ENCODE results near the gene DTWD2. TPM values are rescaled to one million over a fixed set of nuclear protein-coding genes. Genes with fewer than 3 reads are reported as not detected.

The DTWD2 gene
- total and polyA plus RNA-seq, 2 experiments from 2014 or later: 4.1 to 15.4 TPM

GRCh38 chr5:118862596-118862995, 125.8 kb downstream of the DTWD2 start:
- Histone ChIP-seq H3K4me1 (ENCODE audit: insufficient read depth) (no peaks in the 10 kb centered on the region), H3K36me3 (ENCODE audit: insufficient read depth) (no peaks in the 10 kb centered on the region), H3K4me2 (no peak overlapping the region), H3K27me3 (ENCODE audit: insufficient read depth) (no peaks in the 10 kb centered on the region), H3K9me2 (ENCODE audit: insufficient read depth) (no peaks in the 10 kb centered on the region), H3K27ac (ENCODE audit: low read depth) (no peak overlapping the region), H2AFZ (no peak overlapping the region), H3F3A (replicated peaks; ENCODE audit: low read depth) (no peaks in the 10 kb centered on the region), H3K4me3 (no peak overlapping the region), H3K79me2 (replicated peaks; ENCODE audit: insufficient read depth) (no peaks in the 10 kb centered on the region), H4K20me1 (replicated peaks; ENCODE audit: insufficient read depth) (no peaks in the 10 kb centered on the region)
- no peaks in the 10 kb centered on the region for H3K36me3 Mint-ChIP-seq (ENCODE audit: low read depth)
- TF ChIP-seq EZH2phosphoT487 (IDR thresholded peaks at IDR 0.05; ENCODE audit: unreplicated experiment): no peak
- TF ChIP-seq EZH2 (IDR thresholded peaks at IDR 0.05; ENCODE audit: low read depth, unreplicated experiment): no peak
- no peak for TF ChIP-seq JUNB (IDR thresholded peaks at IDR 0.05; ENCODE audit: unreplicated experiment)
- no peak for TF ChIP-seq ETS1 (IDR thresholded peaks at IDR 0.05)
- TF ChIP-seq CREB1 (CRISPR knock-in tag; IDR thresholded peaks at IDR 0.05; ENCODE audit: low read depth): no peak
- TF ChIP-seq STAT1 (IDR thresholded peaks at IDR 0.05; ENCODE audit: unreplicated experiment): no peak
- TF ChIP-seq ZNF114 (CRISPR knock-in tag; IDR thresholded peaks at IDR 0.05): no peak
- TF ChIP-seq REST (IDR thresholded peaks at IDR 0.05; ENCODE audit: unreplicated experiment): no peak
- no peaks in the 10 kb centered on the region for H3K4me1 Mint-ChIP-seq
- H3K9me3 Mint-ChIP-seq: no peaks in the 10 kb centered on the region
- H3K27me3 Mint-ChIP-seq (ENCODE audit: insufficient read depth, low read depth, poor library complexity): no peaks in the 10 kb centered on the region
- H3K4me3 Mint-ChIP-seq: no peak overlapping the region
- DNase-seq (ENCODE audit: low spot score): no peak
- no peak overlapping the region for H3K27ac Mint-ChIP-seq
- no peak for ATAC-seq

- H2AFZ ChIP-seq: no peak overlapping the region
- TF ChIP-seq CREB1 (CRISPR knock-in tag; IDR thresholded peaks at IDR 0.05; ENCODE audit: low read depth): no peak
- no peak for TF ChIP-seq REST (IDR thresholded peaks at IDR 0.05; ENCODE audit: unreplicated experiment)
- no peak for TF ChIP-seq EZH2phosphoT487 (IDR thresholded peaks at IDR 0.05; ENCODE audit: unreplicated experiment)
Observed at GRCh38 chr5:118857700-118858099, 130.6 kb downstream of the DTWD2 start.

More at GRCh38 chr5:118857700-118858099, 130.6 kb downstream of the DTWD2 start:
- Mint-ChIP-seq H3K4me1 (no peaks in the 10 kb centered on the region), H3K9me3 (no peaks in the 10 kb centered on the region), H3K4me3 (no peak overlapping the region), H3K27ac (no peak overlapping the region), H3K27me3 (ENCODE audit: insufficient read depth, low read depth, poor library complexity) (no peaks in the 10 kb centered on the region), H3K36me3 (ENCODE audit: low read depth) (no peaks in the 10 kb centered on the region)
- ATAC-seq (no peak), DNase-seq (ENCODE audit: low spot score) (no peak)
- Histone ChIP-seq H3K4me2 (no peak overlapping the region), H3K27ac (ENCODE audit: low read depth) (no peak overlapping the region), H3K4me1 (ENCODE audit: insufficient read depth) (no peaks in the 10 kb centered on the region), H3K36me3 (ENCODE audit: insufficient read depth) (no peaks in the 10 kb centered on the region), H3K27me3 (ENCODE audit: insufficient read depth) (no peaks in the 10 kb centered on the region), H3K79me2 (replicated peaks; ENCODE audit: insufficient read depth) (no peaks in the 10 kb centered on the region), H3F3A (replicated peaks; ENCODE audit: low read depth) (no peaks in the 10 kb centered on the region), H4K20me1 (replicated peaks; ENCODE audit: insufficient read depth) (no peaks in the 10 kb centered on the region), H3K9me2 (ENCODE audit: insufficient read depth) (no peaks in the 10 kb centered on the region), H3K4me3 (no peak overlapping the region)
